GM19023 (cell line): ENCODE results near the gene CNTN5.
"Not testable (repeated sequence)": the region's sequence is repeated elsewhere in the genome, so short reads cannot be mapped to it uniquely, and the experiment has no call there.

Experiments used
- ATAC-seq: cut with Tn5 transposase; IDR thresholded peaks from one replicate; pipeline ENCODE4 v1.9.1; 2021; ENCODE audit warnings: mild to moderate bottlenecking, moderate library complexity; ENCODE audit not compliant: unreplicated experiment

Gene CNTN5

GRCh38 chr11:99268886-99269285 lies 248.1 kb downstream of the CNTN5 start:
- no peak for ATAC-seq

GRCh38 chr11:99271527-99271926 lies 250.8 kb downstream of the CNTN5 start:
- no peak for ATAC-seq

GRCh38 chr11:99275521-99275920 lies 254.8 kb downstream of the CNTN5 start:
- no peak for ATAC-seq

GRCh38 chr11:99277281-99277680 lies 256.5 kb downstream of the CNTN5 start:
- ATAC-seq: no peak

GRCh38 chr11:99279266-99279665 lies 258.5 kb downstream of the CNTN5 start:
- ATAC-seq: no peak

- no peak for ATAC-seq
These were observed 260.6 kb downstream of the CNTN5 start for GRCh38 chr11:99281331-99281730.

- not testable (repeated sequence) for ATAC-seq
These were observed 277.2 kb downstream of the CNTN5 start for GRCh38 chr11:99297925-99298324.

GRCh38 chr11:99307510-99308088 lies 286.9 kb downstream of the CNTN5 start:
- no peak for ATAC-seq

- no peak for ATAC-seq
These were observed 291.1 kb downstream of the CNTN5 start for GRCh38 chr11:99311870-99312269.

- no peak for ATAC-seq
These were observed 296.2 kb downstream of the CNTN5 start for GRCh38 chr11:99316776-99317520.

GRCh38 chr11:99320769-99321290 lies 300.1 kb downstream of the CNTN5 start:
- no peak for ATAC-seq

GRCh38 chr11:99325847-99326246 lies 305.1 kb downstream of the CNTN5 start:
- no peak for ATAC-seq

- ATAC-seq: no peak
These were observed 306.3 kb downstream of the CNTN5 start for GRCh38 chr11:99327066-99327465.

- no peak for ATAC-seq
These were observed 306.8 kb downstream of the CNTN5 start for GRCh38 chr11:99327527-99327926.

GRCh38 chr11:99333621-99334020 lies 312.9 kb downstream of the CNTN5 start:
- ATAC-seq: no peak

- no peak for ATAC-seq
These were observed 322.4 kb downstream of the CNTN5 start for GRCh38 chr11:99343117-99343516.

GRCh38 chr11:99349151-99349673 lies 328.5 kb downstream of the CNTN5 start:
- no peak for ATAC-seq

- ATAC-seq: no peak
These were observed 330.9 kb downstream of the CNTN5 start for GRCh38 chr11:99351624-99352023.

GRCh38 chr11:99352642-99353041 lies 331.9 kb downstream of the CNTN5 start:
- ATAC-seq: no peak

GRCh38 chr11:99366546-99366945 lies 345.8 kb downstream of the CNTN5 start:
- ATAC-seq: no peak

GRCh38 chr11:99368583-99368982 lies 347.8 kb downstream of the CNTN5 start:
- no peak for ATAC-seq

- ATAC-seq: no peak
These were observed 349.9 kb downstream of the CNTN5 start for GRCh38 chr11:99370549-99371216.
